MM.1S (cell line): ENCODE measurements around the gene NELFA.

Source experiments
- EZH2 ChIP-seq: fragments of 300-600 bp; sonication (generic); optimal IDR thresholded peaks from 2 replicates; pipeline ENCODE3; 2017; ENCODE audit warnings: low read depth, mild to moderate bottlenecking, antibody characterized with exemption, low read length, mixed read lengths
- EZH2phosphoT487 ChIP-seq: fragments of 300-600 bp; sonication (generic); IDR thresholded peaks from 2 replicates; pipeline ENCODE4 v1.6.1; 2018; ENCODE audit warnings: antibody characterized with exemption, low read length

DNA sequence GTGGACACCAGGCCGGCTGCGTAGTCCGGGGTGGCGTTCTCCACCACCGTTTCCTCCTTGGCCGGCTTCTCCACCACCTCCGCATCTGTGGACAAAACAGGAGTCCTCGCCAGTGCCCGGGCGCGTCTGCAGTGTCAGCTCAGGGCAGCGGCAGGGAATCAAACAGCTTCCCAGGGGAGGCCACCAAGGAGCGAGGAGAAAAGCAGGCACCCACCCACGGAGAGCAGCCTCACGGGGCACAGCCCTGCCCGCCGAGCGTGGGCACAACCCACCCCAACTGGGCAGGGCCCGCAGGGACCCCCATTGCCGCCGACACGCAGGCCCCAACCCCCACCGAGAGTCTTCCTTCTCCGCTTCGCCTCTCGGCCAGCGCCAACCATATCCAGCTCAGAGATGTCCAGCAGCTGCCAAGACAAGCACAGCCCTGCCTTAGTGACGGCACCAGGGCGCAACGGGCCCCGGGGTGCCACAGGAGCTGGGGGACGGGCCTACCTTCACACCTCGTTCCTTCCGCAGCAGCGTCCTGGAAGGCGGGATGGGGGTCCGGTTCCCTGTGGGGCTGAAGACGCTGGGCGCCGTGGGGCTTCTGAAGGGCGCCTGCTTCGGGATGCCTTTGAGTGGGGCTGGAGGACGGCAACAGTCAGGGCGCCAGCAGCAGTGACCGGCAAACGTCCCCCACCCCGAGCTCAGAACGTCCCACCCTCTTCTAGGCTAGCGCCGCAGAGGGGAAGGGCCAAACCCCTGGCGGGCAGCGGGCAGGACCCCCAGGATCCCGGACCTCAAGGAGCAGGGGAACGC lies 22.8 kb downstream of the NELFA start:
- TF ChIP-seq EZH2phosphoT487 (no peak), EZH2 (no peak)
